ENCODE measurements around the gene DENND1C. TPM values are rescaled to one million over a fixed set of nuclear protein-coding genes. Genes with fewer than 3 reads are reported as not detected.

DENND1C gene
- not detected in 2 replicates for total RNA-seq

DNA sequence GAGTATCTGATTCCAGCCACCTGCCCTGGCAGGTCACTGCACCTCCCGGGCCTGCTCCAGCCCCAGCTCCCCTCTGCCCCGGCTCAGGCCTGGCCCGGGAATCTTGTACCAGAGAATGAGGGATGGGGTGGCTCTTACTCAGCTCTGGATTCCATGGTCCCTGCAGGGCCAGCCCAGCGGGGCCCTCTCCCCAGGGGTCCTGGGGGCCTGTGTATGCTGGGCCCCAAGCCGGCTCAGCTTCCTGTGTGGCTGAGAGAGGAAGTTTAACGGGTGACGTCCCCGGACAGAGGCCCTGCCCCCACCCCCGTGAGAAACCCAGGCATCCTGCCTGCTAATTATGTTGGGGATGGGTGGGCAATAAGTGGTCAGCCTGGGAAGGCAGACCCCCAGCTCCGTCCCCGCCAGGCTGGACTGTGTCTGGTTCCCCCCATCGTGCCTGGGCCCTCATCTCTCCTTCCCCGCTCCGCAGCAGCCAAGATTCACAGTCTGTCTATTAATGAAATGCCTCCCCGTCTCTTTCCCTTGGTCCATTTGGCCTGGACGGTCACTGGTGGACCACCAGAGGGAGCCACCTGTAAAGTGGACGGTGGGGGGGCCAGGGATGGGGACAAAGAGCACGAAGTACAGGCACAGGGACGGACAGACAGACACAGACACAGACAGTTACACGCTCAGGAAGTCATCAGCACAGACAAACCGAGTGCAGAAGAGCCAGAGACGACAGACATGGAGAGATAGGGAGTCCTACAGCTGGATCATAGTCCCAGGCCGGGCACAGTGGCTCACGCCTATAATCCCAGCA lies at the start of gene DENND1C:
Gene DENND1C (minus strand): TSS at position 247 of the 802 bp plus-strand sequence. CDS start 92 bp downstream, at position 155.

DNA sequence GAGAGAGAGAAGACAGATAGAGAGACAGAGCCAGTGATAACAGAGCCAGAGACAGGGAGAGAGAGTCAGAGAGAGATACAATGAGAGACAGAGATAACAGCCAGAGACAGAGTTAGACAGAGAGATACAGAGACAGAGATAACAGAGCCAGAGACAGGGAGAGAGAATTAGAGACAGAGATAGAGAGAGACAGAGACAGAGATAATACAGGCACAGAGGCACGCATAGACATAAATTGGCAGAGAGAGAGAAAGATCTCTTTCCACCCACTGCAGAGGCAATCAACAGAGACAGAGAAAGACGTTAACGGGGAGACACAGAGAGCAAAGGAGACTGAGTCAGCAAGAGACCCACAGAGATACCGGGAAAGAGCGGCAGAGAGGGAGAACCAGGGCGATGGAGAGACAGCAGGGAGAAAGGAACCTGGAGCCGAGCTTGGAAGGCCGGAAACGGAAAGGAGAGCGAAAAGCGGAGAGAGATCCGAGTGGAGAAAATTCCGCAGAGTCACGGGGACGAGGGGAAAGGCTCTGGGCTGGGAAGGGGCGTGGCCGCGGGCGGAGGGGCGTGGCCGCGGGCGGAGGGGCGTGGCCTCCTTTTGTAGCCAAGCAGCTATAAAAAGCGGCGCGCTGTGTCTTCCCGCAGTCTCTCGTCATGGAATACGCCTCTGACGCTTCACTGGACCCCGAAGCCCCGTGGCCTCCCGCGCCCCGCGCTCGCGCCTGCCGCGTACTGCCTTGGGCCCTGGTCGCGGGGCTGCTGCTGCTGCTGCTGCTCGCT lies 49.0 kb upstream of the DENND1C start, which contains the start of gene TNFSF9:
Gene TNFSF9 (plus strand): TSS at position 641 of the 777 bp plus-strand sequence. CDS start 11 bp downstream, at position 652.

GRCh38 chr19:6501740-6502648 lies 20.4 kb upstream of the DENND1C start, which contains the start of gene TUBB4A:
Gene TUBB4A (minus strand): TSS chr19:6502309. CDS start chr19:6502212, 97 bp downstream.

DNA sequence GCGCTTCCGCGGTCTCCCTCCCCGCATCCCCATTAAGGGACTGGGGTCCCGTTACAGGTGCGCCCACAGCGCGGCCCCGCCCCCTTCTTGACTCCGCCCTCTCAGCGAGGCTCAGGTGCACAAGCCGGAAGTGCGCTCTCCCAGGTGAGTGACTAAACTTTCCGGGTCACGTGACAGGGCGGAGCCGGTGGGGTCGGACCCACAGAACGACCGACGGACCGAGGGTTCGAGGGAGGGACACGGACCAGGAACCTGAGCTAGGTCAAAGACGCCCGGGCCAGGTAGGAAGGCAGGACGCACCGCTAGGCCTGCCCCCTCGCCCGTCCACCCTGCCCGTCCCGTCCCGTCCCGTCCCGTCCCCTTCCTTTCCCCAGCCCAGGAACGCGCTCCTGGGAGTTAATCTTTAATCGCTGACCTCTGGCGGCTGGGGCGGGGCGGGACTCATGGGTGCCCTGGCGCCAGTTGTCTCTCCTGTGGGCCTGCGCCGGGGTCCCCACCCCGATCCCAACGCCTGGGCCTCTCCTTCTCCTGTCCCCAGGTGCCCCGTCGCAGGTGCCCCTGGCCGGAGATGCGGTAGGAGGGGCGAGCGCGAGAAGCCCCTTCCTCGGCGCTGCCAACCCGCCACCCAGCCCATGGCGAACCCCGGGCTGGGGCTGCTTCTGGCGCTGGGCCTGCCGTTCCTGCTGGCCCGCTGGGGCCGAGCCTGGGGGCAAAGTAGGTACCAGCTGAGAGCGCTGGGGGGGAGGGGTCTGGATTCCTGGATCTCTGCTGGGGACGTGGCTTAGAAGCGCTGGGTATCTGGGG lies 17.3 kb downstream of the DENND1C start, which contains the start of gene CRB3:
Gene CRB3 (plus strand): TSS at position 202 of the 804 bp plus-strand sequence. CDS start 431 bp downstream, at position 633.

DNA sequence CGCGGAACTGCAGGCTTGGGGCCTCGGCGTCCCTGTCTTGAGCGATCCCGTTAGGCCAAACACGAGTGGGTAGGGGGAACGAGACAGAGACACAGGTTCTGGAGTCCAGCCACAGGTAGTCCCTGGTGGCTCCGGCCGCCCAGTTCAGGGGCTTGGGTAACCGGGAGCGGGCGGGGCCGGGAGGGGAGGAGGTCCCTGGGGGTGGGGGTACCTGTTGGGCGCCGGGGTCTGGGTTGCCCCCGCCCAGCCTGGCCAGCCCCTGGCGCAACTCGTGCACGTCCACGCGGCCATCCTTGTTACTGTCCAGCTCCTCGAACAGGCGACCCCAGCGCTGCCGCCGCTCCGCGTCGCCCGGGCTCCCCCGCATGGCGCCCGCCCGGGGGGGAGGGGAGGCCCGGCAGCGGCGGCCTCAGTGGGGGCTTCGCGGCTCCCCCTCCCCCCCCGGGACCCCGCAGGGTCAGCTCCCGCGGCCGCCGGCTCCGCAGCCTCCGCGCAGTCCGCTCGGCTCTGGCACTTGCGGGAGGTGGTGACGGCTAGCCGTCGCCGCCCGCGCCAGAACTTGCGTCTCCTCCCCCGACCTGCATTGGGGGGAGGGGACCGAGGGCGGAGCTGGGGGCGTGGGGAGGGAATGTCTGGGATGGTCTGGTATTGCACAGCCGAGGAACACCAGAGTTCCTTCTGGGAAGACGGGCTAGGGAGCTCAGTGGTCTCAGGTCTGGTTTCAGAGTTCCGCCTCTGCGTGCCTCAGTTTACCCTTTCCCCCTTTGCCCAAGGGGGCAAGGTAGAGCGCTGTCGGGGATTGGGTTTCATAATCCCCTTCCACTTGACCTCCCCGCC lies 22.1 kb downstream of the DENND1C start, which contains the start of gene SLC25A23:
Gene SLC25A23 (minus strand): TSS at position 531 of the 837 bp plus-strand sequence. CDS start 164 bp downstream, at position 367.

GRCh38 chr19:6433663-6434062 lies 47.9 kb downstream of the DENND1C start, which contains the start of gene SLC25A41:
Gene SLC25A41 (minus strand): TSS chr19:6433763. CDS start chr19:6433693, 70 bp downstream.

DNA sequence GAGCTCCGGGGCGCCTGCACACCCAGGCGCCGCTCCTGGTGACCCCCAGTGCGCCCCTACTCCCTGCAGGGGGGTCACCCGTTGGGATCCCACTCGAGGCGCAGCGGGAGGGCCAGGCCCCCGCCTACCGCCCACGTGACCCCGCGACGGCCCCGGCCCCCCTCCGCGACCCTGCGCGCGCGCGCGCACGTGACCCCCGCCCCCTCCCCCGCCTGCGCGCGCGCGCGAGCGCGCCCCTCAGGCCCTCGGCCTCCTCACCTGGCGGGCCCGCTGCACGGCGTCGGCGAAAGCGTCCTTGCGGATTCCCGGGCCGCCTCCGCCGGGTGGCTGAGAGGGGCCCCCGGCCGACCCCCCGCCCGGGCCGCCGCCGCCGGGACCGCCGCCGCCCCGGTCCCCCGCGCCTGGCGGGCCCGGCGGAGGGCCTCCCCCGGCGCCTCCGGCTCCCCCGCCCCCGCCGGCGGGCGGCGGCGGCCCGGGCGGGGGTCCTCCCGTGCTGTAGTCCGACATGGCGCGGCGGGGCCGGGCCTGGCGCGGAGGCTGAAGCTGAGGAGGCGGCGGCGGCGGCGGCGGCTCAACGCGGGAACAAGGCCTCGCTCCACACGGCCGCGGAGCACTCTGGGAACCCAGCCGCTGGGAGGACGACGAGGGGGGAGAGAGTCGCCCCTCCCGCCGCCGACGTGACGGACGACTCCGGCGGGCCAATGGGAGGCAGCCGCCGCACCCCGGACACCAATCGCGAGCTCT lies 57.2 kb downstream of the DENND1C start, which contains the start of gene KHSRP:
Gene KHSRP (minus strand): TSS at position 617 of the 744 bp plus-strand sequence. CDS start 110 bp downstream, at position 507.

Other genes with a start within 250 kb of the DENND1C start
- gene MLLT1, start 201.8 kb downstream of the DENND1C start, total RNA-seq: 4.4 and 8.1 TPM in 2 replicates
- not detected in 2 replicates for gene ACER1, start 148.2 kb downstream of the DENND1C start, total RNA-seq
- 47.2 and 49.1 TPM in 2 replicates for gene CLPP, start 120.3 kb downstream of the DENND1C start, total RNA-seq
- 28.5 and 30.6 TPM in 2 replicates for gene ALKBH7, start 109.0 kb downstream of the DENND1C start, total RNA-seq
- gene PSPN, start 105.9 kb downstream of the DENND1C start, total RNA-seq: 0.43 and 0.92 TPM in 2 replicates
- 68.9 and 78.9 TPM in 2 replicates for gene GTF2F1, start 88.6 kb downstream of the DENND1C start, total RNA-seq
- 63.7 and 81.1 TPM in 2 replicates for gene KHSRP, start 57.0 kb downstream of the DENND1C start, total RNA-seq
- gene SLC25A41, start 48.0 kb downstream of the DENND1C start, total RNA-seq: not detected in 2 replicates
- gene SLC25A23, start 22.0 kb downstream of the DENND1C start, total RNA-seq: 14.4 and 15.1 TPM in 2 replicates
- not detected in 2 replicates for gene CRB3, start 17.5 kb downstream of the DENND1C start, total RNA-seq
- gene TUBB4A, start 20.5 kb upstream of the DENND1C start, total RNA-seq: not detected in 2 replicates
- 0.28 and 0.37 TPM in 2 replicates for gene TNFSF9, start 49.2 kb upstream of the DENND1C start, total RNA-seq
- gene CD70, start 109.4 kb upstream of the DENND1C start, total RNA-seq: not detected in 2 replicates
- 0.09 TPM in 1 of 2 replicates, not detected in the other for gene TNFSF14, start 188.4 kb upstream of the DENND1C start, total RNA-seq
- 8.1 and 24.6 TPM in 2 replicates for gene C3, start 238.9 kb upstream of the DENND1C start, total RNA-seq